Neutrophil (primary cell): ENCODE data around the gene NPLOC4.

Source experiments
- H3K27ac ChIP-seq: fragments of 200-600 bp; sonication (generic); 2 replicates; pipeline ENCODE4 v1.5.1; 2016; ENCODE audit warnings: mild to moderate bottlenecking, moderate library complexity
- H3K27me3 ChIP-seq: fragments of 200-600 bp; sonication (generic); 2 replicates; pipeline ENCODE4 v1.6.0; 2016; ENCODE audit warnings: mild to moderate bottlenecking
- H3K36me3 ChIP-seq: fragments of 200-600 bp; sonication (generic); 2 replicates; pipeline ENCODE4 v1.5.1; 2017
- H3K4me1 ChIP-seq, 2 experiments: fragments of 200-600 bp in 1 of 2; sonication (generic) in 1 of 2; 1 replicate in 1 of 2; 2 replicates in 1 of 2; pipeline versions ENCODE4 v1.5.1 to v1.6.1; 2013 to 2016; ENCODE audit warnings: low read depth in 1 of 2, low read length in 1 of 2, mild to moderate bottlenecking in 1 of 2, moderate library complexity in 1 of 2; ENCODE audit not compliant: control insufficient read depth in 1 of 2, insufficient read depth in 1 of 2
- H3K4me3 ChIP-seq, 2 experiments: fragments of 200-600 bp in 1 of 2; sonication (generic) in 1 of 2; 1 replicate in 1 of 2; 2 replicates in 1 of 2; pipeline ENCODE4 v1.5.1; 2013 to 2016; ENCODE audit warnings: low read depth in 1 of 2, low read length in 1 of 2, mild to moderate bottlenecking in 1 of 2, moderate library complexity in 1 of 2
- H3K9me3 ChIP-seq: fragments of 200-600 bp; sonication (generic); 2 replicates; pipeline ENCODE4 v1.5.1; 2016
- CTCF ChIP-seq: fragments of 200-600 bp; sonication (generic); IDR thresholded peaks from 2 replicates; pipeline ENCODE4 v1.5.1; 2016; ENCODE audit warnings: antibody characterized with exemption

The NPLOC4 gene

GRCh38 chr17:81550830-81551457 is 86.0 kb downstream of the NPLOC4 start:
- Histone ChIP-seq H3K4me3 (peak overlapping the region; percentile 92 to 99), H3K27ac (no peak overlapping the region), H3K27me3 (no peaks in the 10 kb centered on the region), H3K4me1 (peaks cover 28% of the 10 kb centered on the region in 2 experiments), H3K9me3 (no peaks in the 10 kb centered on the region), H3K36me3 (peaks cover 27% of the 10 kb centered on the region)
- no peak for TF ChIP-seq CTCF

- peaks cover 34% of the 10 kb centered on the region for H3K36me3 ChIP-seq
- no peak for TF ChIP-seq CTCF
- no peak overlapping the region for H3K4me3 ChIP-seq
- no peak overlapping the region for H3K27ac ChIP-seq
- H3K4me1 ChIP-seq, result peaks cover 28% of the 10 kb centered on the region in 2 experiments
- H3K9me3 ChIP-seq, result no peaks in the 10 kb centered on the region
- no peaks in the 10 kb centered on the region for H3K27me3 ChIP-seq
Observed at GRCh38 chr17:81550285-81550684, 86.6 kb downstream of the NPLOC4 start.

- no peak for TF ChIP-seq CTCF
- Histone ChIP-seq H3K4me3 (no peak overlapping the region), H3K4me1 (peaks cover 28% of the 10 kb centered on the region in 2 experiments), H3K27ac (no peak overlapping the region), H3K27me3 (no peaks in the 10 kb centered on the region), H3K9me3 (no peaks in the 10 kb centered on the region), H3K36me3 (peaks cover 38% of the 10 kb centered on the region)
Observed at GRCh38 chr17:81549826-81550225, 87.1 kb downstream of the NPLOC4 start.

- TF ChIP-seq CTCF, result no peak
- Histone ChIP-seq H3K27me3 (no peaks in the 10 kb centered on the region), H3K4me1 (peaks cover 25% of the 10 kb centered on the region in 2 experiments), H3K4me3 (no peak overlapping the region), H3K27ac (no peak overlapping the region), H3K9me3 (no peaks in the 10 kb centered on the region), H3K36me3 (peaks cover 46% of the 10 kb centered on the region)
Observed at GRCh38 chr17:81549031-81549557, 87.8 kb downstream of the NPLOC4 start.

DNA sequence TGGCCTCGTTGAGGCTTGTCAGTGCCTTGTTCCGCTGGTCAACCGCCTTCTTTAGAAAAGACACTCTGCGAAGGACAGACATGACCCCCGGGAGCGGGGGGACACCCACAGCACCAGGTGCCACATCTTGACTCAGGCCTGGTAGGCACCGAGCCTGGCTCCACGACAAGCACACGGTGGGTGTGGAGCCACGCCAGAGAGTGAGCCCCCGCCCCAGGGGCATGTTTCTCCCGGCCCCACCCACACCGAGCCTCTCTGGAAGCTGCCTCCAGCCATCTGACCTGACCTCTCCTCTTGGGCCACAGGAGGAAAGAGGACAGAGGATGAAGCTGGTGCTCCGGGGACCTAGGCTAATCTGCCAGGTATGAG is 89.3 kb downstream of the NPLOC4 start:
- H3K9me3 ChIP-seq, result no peaks in the 10 kb centered on the region
- peaks cover 10% of the 10 kb centered on the region in 2 experiments for H3K4me1 ChIP-seq
- peaks cover 61% of the 10 kb centered on the region for H3K36me3 ChIP-seq
- TF ChIP-seq CTCF, result no peak
- no peaks in the 10 kb centered on the region for H3K27me3 ChIP-seq
- H3K4me3 ChIP-seq, result no peak overlapping the region
- no peak overlapping the region for H3K27ac ChIP-seq
